Large intestine (tissue), 3 donors: Measurements from ENCODE around the gene SMYD3. TPM values are rescaled to one million over a fixed set of nuclear protein-coding genes. Genes with fewer than 3 reads are reported as not detected.

Experiments
- DNase-seq, 2 donors: peaks; one replicate each; pipeline versions ENCODE4 v3.0.0 to v3.0.0-alpha.2; 2013
- H3K27ac ChIP-seq: one replicate; pipeline ENCODE4 v1.5.1; 2013; ENCODE audit warnings: low read length
- H3K27me3 ChIP-seq: 2 replicates; pipeline ENCODE4 v1.6.1; 2013; ENCODE audit warnings: low read length; ENCODE audit not compliant: control insufficient read depth, insufficient read depth
- H3K36me3 ChIP-seq: 2 replicates; pipeline ENCODE4 v1.6.1; 2013; ENCODE audit warnings: low read length; ENCODE audit not compliant: control insufficient read depth, insufficient read depth
- H3K4me1 ChIP-seq: one replicate; pipeline ENCODE4 v1.6.1; 2013; ENCODE audit warnings: low read length; ENCODE audit not compliant: control insufficient read depth, insufficient read depth
- H3K4me3 ChIP-seq: one replicate; pipeline ENCODE4 v1.5.1; 2013; ENCODE audit warnings: low read length
- H3K9me3 ChIP-seq: one replicate; pipeline ENCODE4 v1.6.1; 2013; ENCODE audit warnings: mild to moderate bottlenecking, low read depth, low read length, moderate library complexity; ENCODE audit not compliant: control insufficient read depth
- WGBS: methylation state at CpG from one replicate; pipeline ENCODE4 v1.1.5; 2013; ENCODE audit warnings: low lambda C conversion rate; ENCODE audit not compliant: insufficient coverage; 5-methylcytosine and 5-hydroxymethylcytosine counted together
- polyA plus RNA-seq: library from polyadenylated mRNA; unstranded; fragments of 120-200 nt; gene quantifications from one replicate; pipeline ENCODE4 v1.2.1, GENCODE V29; 2013

The SMYD3 gene
- polyA plus RNA-seq, 1 donor: 12.0 TPM

DNA sequence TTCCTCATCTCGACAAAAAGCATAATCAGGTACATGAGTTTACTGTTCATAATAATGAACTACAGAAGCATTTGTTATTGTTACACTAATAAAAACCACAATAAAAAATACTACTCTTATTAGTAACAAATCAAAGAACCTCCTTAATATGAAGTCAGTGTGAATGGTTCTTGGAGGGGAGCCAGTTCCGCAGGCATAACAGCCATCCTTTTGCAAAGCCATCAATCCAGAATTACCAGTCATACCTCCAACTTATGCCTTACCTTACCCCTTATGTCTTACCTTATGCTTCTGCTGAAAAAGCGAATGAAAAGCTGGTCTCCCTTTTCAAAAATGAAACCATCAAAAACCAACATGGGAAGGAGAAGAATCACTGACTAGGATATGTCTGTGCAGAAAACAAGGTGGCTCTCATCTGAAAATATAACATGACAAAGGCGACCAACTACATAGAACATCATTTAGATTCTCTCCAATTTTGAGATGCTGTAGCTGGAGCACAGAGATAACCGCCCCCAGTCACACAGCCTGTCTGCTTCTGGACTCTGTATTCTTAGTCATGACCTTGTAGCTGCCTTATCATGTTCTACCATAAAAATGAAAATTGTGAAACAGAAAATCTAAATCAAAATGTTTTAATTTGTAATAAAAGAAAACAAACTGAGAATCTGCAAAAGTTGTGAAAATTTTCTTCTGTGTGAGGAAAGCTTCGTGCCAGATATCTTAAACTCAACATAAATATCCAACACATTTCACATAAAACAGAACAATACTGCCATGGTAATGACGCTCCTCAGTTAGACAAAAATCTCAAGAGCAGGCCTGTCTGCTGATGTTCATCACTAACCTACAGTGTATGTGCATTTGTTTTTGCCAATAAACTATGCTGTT is 438.2 kb downstream of the SMYD3 start:
- Histone ChIP-seq H3K4me3 (no peak overlapping the region), H3K9me3 (no peaks in the 10 kb centered on the region), H3K27ac (no peak overlapping the region), H3K36me3 (no peaks in the 10 kb centered on the region), H3K4me1 (no peaks in the 10 kb centered on the region), H3K27me3 (no peaks in the 10 kb centered on the region)
- WGBS: 82% methylated on average over 2 of the region's 7 CpGs
- no peak for DNase-seq

GRCh38 chr1:246068217-246068512 is 438.9 kb downstream of the SMYD3 start:
- Histone ChIP-seq H3K27me3 (no peaks in the 10 kb centered on the region), H3K9me3 (no peaks in the 10 kb centered on the region), H3K27ac (no peak overlapping the region), H3K4me3 (no peak overlapping the region), H3K36me3 (no peaks in the 10 kb centered on the region), H3K4me1 (no peaks in the 10 kb centered on the region)
- DNase-seq: no peak
- 67% methylated on average over 1 of the region's 3 CpGs for WGBS

DNA sequence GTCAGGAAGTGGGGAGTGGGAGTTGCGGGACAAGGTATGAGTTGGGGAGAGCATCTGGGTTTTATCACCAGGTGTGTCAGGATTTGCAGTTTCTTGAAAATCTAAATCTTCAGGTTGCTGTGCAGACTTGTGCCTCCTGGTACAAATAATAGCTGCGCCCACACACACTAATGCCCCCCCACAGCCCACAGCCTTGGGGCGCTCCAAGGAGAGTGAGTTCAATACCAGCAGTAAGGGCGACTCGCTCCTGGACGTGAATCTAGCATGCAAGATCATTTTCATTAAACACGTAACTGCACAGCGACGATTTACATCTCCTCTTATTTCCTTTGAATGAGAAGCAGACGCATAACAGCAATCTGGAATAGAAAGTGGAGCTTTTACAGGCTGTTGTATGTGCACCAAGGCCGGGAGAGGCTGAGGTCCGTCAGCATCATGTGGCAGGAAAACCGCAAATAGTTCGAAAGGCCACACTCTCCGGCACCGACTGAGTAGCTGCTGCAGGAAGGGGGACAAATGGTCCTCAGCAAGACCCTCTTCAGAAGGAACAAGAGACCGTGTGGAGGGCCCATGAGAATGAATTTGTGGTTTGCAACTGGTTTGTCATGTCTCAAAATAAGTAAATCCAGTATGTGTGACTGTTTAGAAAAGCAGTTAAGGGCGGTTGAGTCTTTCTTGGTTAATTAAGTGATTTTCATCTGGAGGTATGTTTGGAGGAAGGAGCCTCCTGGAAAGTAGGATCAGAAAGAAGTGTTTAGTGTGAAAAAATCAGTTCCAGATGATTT is 439.5 kb downstream of the SMYD3 start:
- Histone ChIP-seq H3K27me3 (no peaks in the 10 kb centered on the region), H3K9me3 (no peaks in the 10 kb centered on the region), H3K27ac (no peak overlapping the region), H3K4me3 (no peak overlapping the region), H3K4me1 (no peaks in the 10 kb centered on the region), H3K36me3 (no peaks in the 10 kb centered on the region)
- DNase-seq: peak; percentile 7 to 24
- no CpG with 5 or more reads among the region's 18 CpGs for WGBS

DNA sequence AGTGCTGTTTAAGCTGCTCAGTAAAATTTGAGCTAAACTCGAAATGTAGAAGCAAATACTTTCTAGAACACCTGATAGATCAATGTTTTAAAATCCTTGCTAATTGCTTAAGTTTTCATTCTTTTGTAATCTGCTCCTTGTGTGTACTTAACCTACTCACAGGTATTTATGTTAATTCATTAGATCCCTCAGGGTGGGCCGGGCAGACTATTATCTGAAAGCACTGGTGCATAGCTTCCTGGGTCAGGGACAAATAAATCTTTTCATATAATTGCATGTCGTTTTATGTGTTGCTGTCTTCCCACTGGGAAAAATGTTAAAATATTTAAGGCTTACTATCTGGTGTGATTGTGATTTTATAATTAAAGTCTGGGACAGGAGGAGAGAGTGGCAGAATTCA is 440.5 kb downstream of the SMYD3 start:
- H3K36me3 ChIP-seq: no peaks in the 10 kb centered on the region
- H3K4me1 ChIP-seq: no peaks in the 10 kb centered on the region

GRCh38 chr1:246065592-246065991 is 441.5 kb downstream of the SMYD3 start:
- DNase-seq: no peak
- no peak overlapping the region for H3K4me3 ChIP-seq
- no peaks in the 10 kb centered on the region for H3K27me3 ChIP-seq
- H3K27ac ChIP-seq: no peak overlapping the region
- H3K9me3 ChIP-seq: no peaks in the 10 kb centered on the region
- 87% methylated on average over 3 of the region's 3 CpGs for WGBS
- H3K36me3 ChIP-seq: no peaks in the 10 kb centered on the region
- no peaks in the 10 kb centered on the region for H3K4me1 ChIP-seq

More for the DNA sequence above, 440.5 kb downstream of the SMYD3 start:
- Histone ChIP-seq H3K4me3 (no peak overlapping the region), H3K27ac (no peak overlapping the region), H3K9me3 (no peaks in the 10 kb centered on the region), H3K27me3 (no peaks in the 10 kb centered on the region)
- WGBS: 50% methylated on average over 1 of the region's 3 CpGs
- DNase-seq: no peak

- Histone ChIP-seq H3K4me1 (no peaks in the 10 kb centered on the region), H3K27me3 (no peaks in the 10 kb centered on the region), H3K9me3 (no peaks in the 10 kb centered on the region), H3K27ac (no peak overlapping the region), H3K36me3 (no peaks in the 10 kb centered on the region), H3K4me3 (no peak overlapping the region)
- WGBS: no CpG with 5 or more reads among the region's 3 CpGs
- no peak for DNase-seq
These were observed 442.2 kb downstream of the SMYD3 start for GRCh38 chr1:246064891-246065290.

GRCh38 chr1:246063013-246063616 is 444.0 kb downstream of the SMYD3 start:
- no peaks in the 10 kb centered on the region for H3K27me3 ChIP-seq
- H3K9me3 ChIP-seq: no peaks in the 10 kb centered on the region
- no peak overlapping the region for H3K27ac ChIP-seq
- H3K4me3 ChIP-seq: no peak overlapping the region
- H3K36me3 ChIP-seq: no peaks in the 10 kb centered on the region
- no peak for DNase-seq
- H3K4me1 ChIP-seq: no peaks in the 10 kb centered on the region
- 100% methylated on average over 1 of the region's 5 CpGs for WGBS

DNA sequence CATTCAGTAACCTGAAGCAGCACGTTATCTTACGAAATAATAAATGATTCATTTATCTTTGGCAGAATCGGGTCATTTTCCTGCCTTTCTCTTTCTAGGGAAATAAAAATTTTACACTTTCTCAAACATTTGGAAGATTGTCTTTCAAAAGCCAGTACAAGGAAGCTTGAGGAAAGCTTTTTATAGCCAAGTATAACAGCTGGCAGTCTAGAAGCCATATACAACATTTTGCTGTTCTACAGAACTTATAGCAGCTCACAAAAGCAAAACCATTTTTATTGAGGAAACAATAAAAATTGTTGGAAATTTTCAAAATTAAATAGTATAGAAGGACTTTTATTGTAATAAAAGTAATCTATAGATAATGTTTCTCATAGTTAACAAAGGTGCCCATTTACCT is 448.6 kb downstream of the SMYD3 start:
- 90% methylated on average over 3 of the region's 3 CpGs for WGBS
- H3K4me1 ChIP-seq: no peaks in the 10 kb centered on the region
- no peaks in the 10 kb centered on the region for H3K9me3 ChIP-seq
- no peak overlapping the region for H3K27ac ChIP-seq
- H3K4me3 ChIP-seq: no peak overlapping the region
- DNase-seq: no peak
- H3K27me3 ChIP-seq: no peaks in the 10 kb centered on the region
- H3K36me3 ChIP-seq: no peaks in the 10 kb centered on the region

- H3K36me3 ChIP-seq: no peaks in the 10 kb centered on the region
- WGBS: no CpG with 5 or more reads among the region's 2 CpGs
- H3K27ac ChIP-seq: no peak overlapping the region
- H3K4me1 ChIP-seq: no peaks in the 10 kb centered on the region
- DNase-seq: peak; percentile 21 to 64
- no peak overlapping the region for H3K4me3 ChIP-seq
- no peaks in the 10 kb centered on the region for H3K27me3 ChIP-seq
- no peaks in the 10 kb centered on the region for H3K9me3 ChIP-seq
These were observed 454.5 kb downstream of the SMYD3 start for GRCh38 chr1:246052603-246053002.

- no peaks in the 10 kb centered on the region for H3K36me3 ChIP-seq
- H3K27me3 ChIP-seq: no peaks in the 10 kb centered on the region
- H3K9me3 ChIP-seq: no peaks in the 10 kb centered on the region
- DNase-seq: no peak
- H3K4me1 ChIP-seq: no peaks in the 10 kb centered on the region
- no peak overlapping the region for H3K4me3 ChIP-seq
- WGBS: 80% methylated on average over 2 of the region's 4 CpGs
- no peak overlapping the region for H3K27ac ChIP-seq
These were observed 455.1 kb downstream of the SMYD3 start for GRCh38 chr1:246051909-246052518.
